ENCODE data around the gene PNMA1.

The PNMA1 gene

GRCh38 chr14:73661872-73662271 lies 52.3 kb downstream of the PNMA1 start:
- no peak for DNase-seq

All from SIG-M5 (cell line).